IPS-18a (cell line): ENCODE data around the gene BAZ1A.
"Not testable (repeated sequence)": the region's sequence is repeated elsewhere in the genome, so short reads cannot be mapped to it uniquely, and the experiment has no call there.

Experiments
- H3K27ac ChIP-seq: one replicate; pipeline ENCODE4 v1.5.1; 2013; ENCODE audit warnings: low read length
- H3K27me3 ChIP-seq: one replicate; pipeline ENCODE4 v1.6.1; 2013; ENCODE audit warnings: mild to moderate bottlenecking, low read length; ENCODE audit not compliant: control insufficient read depth, insufficient read depth
- H3K36me3 ChIP-seq: one replicate; pipeline ENCODE4 v1.6.1; 2013; ENCODE audit warnings: low read depth, low read length; ENCODE audit not compliant: control insufficient read depth
- H3K4me1 ChIP-seq: one replicate; pipeline ENCODE4 v1.6.1; 2013; ENCODE audit warnings: low read depth, low read length; ENCODE audit not compliant: control insufficient read depth
- H3K4me3 ChIP-seq: one replicate; pipeline ENCODE4 v1.5.1; 2013; ENCODE audit warnings: low read length
- H3K9ac ChIP-seq: one replicate; pipeline ENCODE4 v1.6.1; 2013; ENCODE audit warnings: mild to moderate bottlenecking, low read length, moderate library complexity
- H3K9me3 ChIP-seq: one replicate; pipeline ENCODE4 v1.6.1; 2013; ENCODE audit warnings: low read depth, low read length; ENCODE audit not compliant: control insufficient read depth

The BAZ1A gene

GRCh38 chr14:34804933-34805332 is 70.2 kb downstream of the BAZ1A start:
- Histone ChIP-seq H3K4me3 (no peak overlapping the region), H3K9me3 (no peaks in the 10 kb centered on the region), H3K27me3 (no peaks in the 10 kb centered on the region), H3K9ac (no peak overlapping the region), H3K4me1 (no peaks in the 10 kb centered on the region), H3K36me3 (peaks cover 21% of the 10 kb centered on the region), H3K27ac (no peak overlapping the region)

- H3K4me3 ChIP-seq, H3K9me3 ChIP-seq, H3K27me3 ChIP-seq, H3K4me1 ChIP-seq, H3K9ac ChIP-seq, H3K27ac ChIP-seq: not testable (repeated sequence)
- H3K36me3 ChIP-seq: peaks cover 38% of the 10 kb centered on the region
Observed at GRCh38 chr14:34798861-34799260, 76.3 kb downstream of the BAZ1A start.

- H3K9ac ChIP-seq: no peak overlapping the region
- no peak overlapping the region for H3K4me3 ChIP-seq
- peaks cover 38% of the 10 kb centered on the region for H3K36me3 ChIP-seq
- no peaks in the 10 kb centered on the region for H3K4me1 ChIP-seq
- no peaks in the 10 kb centered on the region for H3K9me3 ChIP-seq
- H3K27me3 ChIP-seq: no peaks in the 10 kb centered on the region
- H3K27ac ChIP-seq: no peak overlapping the region
Observed at GRCh38 chr14:34797747-34798583, 77.2 kb downstream of the BAZ1A start.

- no peaks in the 10 kb centered on the region for H3K9me3 ChIP-seq
- no peaks in the 10 kb centered on the region for H3K4me1 ChIP-seq
- no peak overlapping the region for H3K9ac ChIP-seq
- no peak overlapping the region for H3K4me3 ChIP-seq
- peaks cover 28% of the 10 kb centered on the region for H3K36me3 ChIP-seq
- H3K27me3 ChIP-seq: no peaks in the 10 kb centered on the region
- H3K27ac ChIP-seq: no peak overlapping the region
Observed at GRCh38 chr14:34796902-34797301, 78.3 kb downstream of the BAZ1A start.

- Histone ChIP-seq H3K27ac (no peak overlapping the region), H3K36me3 (peaks cover 21% of the 10 kb centered on the region), H3K9me3 (no peaks in the 10 kb centered on the region)
Observed at GRCh38 chr14:34794941-34795340, 80.2 kb downstream of the BAZ1A start.

GRCh38 chr14:34794217-34794616 is 80.9 kb downstream of the BAZ1A start:
- Histone ChIP-seq H3K4me1 (no peaks in the 10 kb centered on the region), H3K27ac (no peak overlapping the region), H3K9ac (no peak overlapping the region), H3K9me3 (no peaks in the 10 kb centered on the region), H3K4me3 (no peak overlapping the region), H3K27me3 (no peaks in the 10 kb centered on the region), H3K36me3 (peaks cover 14% of the 10 kb centered on the region)

More at GRCh38 chr14:34794941-34795340, 80.2 kb downstream of the BAZ1A start:
- H3K27me3 ChIP-seq: no peaks in the 10 kb centered on the region
- H3K4me1 ChIP-seq: no peaks in the 10 kb centered on the region
- H3K4me3 ChIP-seq: no peak overlapping the region
- no peak overlapping the region for H3K9ac ChIP-seq

- Histone ChIP-seq H3K4me3 (no peak overlapping the region), H3K9me3 (no peaks in the 10 kb centered on the region), H3K27me3 (no peaks in the 10 kb centered on the region), H3K9ac (no peak overlapping the region), H3K36me3 (peaks cover 13% of the 10 kb centered on the region), H3K4me1 (no peaks in the 10 kb centered on the region), H3K27ac (no peak overlapping the region)
Observed at GRCh38 chr14:34792598-34792997, 82.6 kb downstream of the BAZ1A start.

- no peak overlapping the region for H3K27ac ChIP-seq
- H3K36me3 ChIP-seq: peaks cover 13% of the 10 kb centered on the region
- no peak overlapping the region for H3K9ac ChIP-seq
- no peaks in the 10 kb centered on the region for H3K27me3 ChIP-seq
- H3K4me1 ChIP-seq: no peaks in the 10 kb centered on the region
- no peak overlapping the region for H3K4me3 ChIP-seq
- H3K9me3 ChIP-seq: no peaks in the 10 kb centered on the region
Observed at GRCh38 chr14:34785223-34786006, 89.7 kb downstream of the BAZ1A start.

GRCh38 chr14:34782031-34782430 is 93.1 kb downstream of the BAZ1A start:
- Histone ChIP-seq H3K4me3 (no peak overlapping the region), H3K4me1 (no peaks in the 10 kb centered on the region), H3K9ac (no peak overlapping the region), H3K36me3 (peaks cover 22% of the 10 kb centered on the region), H3K9me3 (no peaks in the 10 kb centered on the region), H3K27me3 (no peaks in the 10 kb centered on the region), H3K27ac (no peak overlapping the region)

- Histone ChIP-seq H3K4me1 (no peaks in the 10 kb centered on the region), H3K36me3 (peaks cover 22% of the 10 kb centered on the region), H3K4me3 (no peak overlapping the region), H3K9me3 (no peaks in the 10 kb centered on the region), H3K27me3 (no peaks in the 10 kb centered on the region), H3K27ac (no peak overlapping the region), H3K9ac (no peak overlapping the region)
Observed at GRCh38 chr14:34781242-34781641, 93.9 kb downstream of the BAZ1A start.

- Histone ChIP-seq H3K36me3 (peaks cover 27% of the 10 kb centered on the region), H3K4me3 (no peak overlapping the region), H3K9me3 (no peaks in the 10 kb centered on the region), H3K27me3 (no peaks in the 10 kb centered on the region), H3K4me1 (no peaks in the 10 kb centered on the region), H3K9ac (no peak overlapping the region), H3K27ac (no peak overlapping the region)
Observed at GRCh38 chr14:34780646-34781045, 94.5 kb downstream of the BAZ1A start.
